HL-60 (cell line): ENCODE measurements around the gene DAAM1.

Experiments
- DNase-seq, 2 experiments: peaks; one replicate each; pipeline ENCODE4 v3.0.0-alpha.2; 2010 to 2020; ENCODE audit warnings: low read depth in 1 of 2, low spot score in 1 of 2
- H3K27ac ChIP-seq: fragments of 250-450 bp; sonication (Bioruptor Pico); replicated peaks from 2 replicates; pipeline ENCODE4 v1.5.1; 2020; ENCODE audit warnings: mild to moderate bottlenecking, moderate library complexity
- H3K27me3 ChIP-seq: fragments of 250-450 bp; sonication (Bioruptor Pico); 2 replicates; pipeline ENCODE4 v1.5.1; 2021; ENCODE audit warnings: mild to moderate bottlenecking, moderate library complexity; ENCODE audit not compliant: insufficient read depth, poor library complexity, severe bottlenecking
- H3K4me3 ChIP-seq: replicated peaks from 2 replicates; pipeline ENCODE4 v1.5.1; 2011; ENCODE audit warnings: mild to moderate bottlenecking, control low read depth, low read length; ENCODE audit not compliant: insufficient read depth
- CTCF ChIP-seq: IDR thresholded peaks from one replicate; pipeline ENCODE4 v1.5.1; 2011; ENCODE audit warnings: low read length, control low read depth, inconsistent platforms; ENCODE audit not compliant: insufficient read depth
- GABPA ChIP-seq: IDR thresholded peaks from 2 replicates; pipeline ENCODE4 v1.6.1; 2012; ENCODE audit warnings: low read depth
- POLR2AphosphoS5 ChIP-seq: IDR thresholded peaks from 2 replicates; pipeline ENCODE4 v1.6.1; 2012; ENCODE audit warnings: low read depth
- SPI1 ChIP-seq: IDR thresholded peaks from 2 replicates; pipeline ENCODE4 v1.6.1; 2012; ENCODE audit warnings: low read depth, mild to moderate bottlenecking, borderline replicate concordance
- TF ChIP-seq, protein P1 (sequence below): IDR thresholded peaks from 2 replicates; pipeline ENCODE4 v1.6.1; 2012; ENCODE audit warnings: low read depth; ENCODE audit not compliant: insufficient replicate concordance

DAAM1 gene

GRCh38 chr14:59354666-59355065 is 166.2 kb downstream of the DAAM1 start:
- no peak for DNase-seq
- no peak for TF ChIP-seq CTCF
- TF ChIP-seq GABPA: no peak
- no peak for TF ChIP-seq SPI1
- no peak for TF ChIP-seq POLR2AphosphoS5
- Histone ChIP-seq H3K27ac (no peak overlapping the region), H3K27me3 (no peaks in the 10 kb centered on the region), H3K4me3 (no peak overlapping the region)

DNA sequence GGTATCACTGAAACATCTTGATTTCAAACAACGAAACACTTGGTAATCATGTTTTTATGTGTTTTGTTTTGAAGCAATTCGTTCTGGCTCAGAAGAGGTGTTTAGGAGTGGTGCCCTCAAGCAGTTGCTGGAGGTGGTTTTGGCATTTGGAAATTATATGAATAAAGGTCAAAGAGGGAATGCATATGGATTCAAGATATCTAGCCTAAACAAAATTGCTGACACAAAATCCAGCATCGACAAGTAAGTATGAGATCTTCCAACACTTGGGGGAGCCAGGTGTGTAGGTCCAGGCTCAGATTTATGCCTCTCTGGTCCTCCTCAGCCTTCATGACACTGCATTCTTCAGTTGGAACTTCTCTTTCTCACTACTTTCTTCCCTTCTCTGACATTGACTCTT is 166.6 kb downstream of the DAAM1 start:
- no peak overlapping the region for H3K4me3 ChIP-seq
- H3K27me3 ChIP-seq: no peaks in the 10 kb centered on the region
- H3K27ac ChIP-seq: no peak overlapping the region
- DNase-seq: no peak
- TF ChIP-seq CTCF: no peak
- TF ChIP-seq GABPA: no peak
- no peak for TF ChIP-seq SPI1
- TF ChIP-seq, protein P1, sequence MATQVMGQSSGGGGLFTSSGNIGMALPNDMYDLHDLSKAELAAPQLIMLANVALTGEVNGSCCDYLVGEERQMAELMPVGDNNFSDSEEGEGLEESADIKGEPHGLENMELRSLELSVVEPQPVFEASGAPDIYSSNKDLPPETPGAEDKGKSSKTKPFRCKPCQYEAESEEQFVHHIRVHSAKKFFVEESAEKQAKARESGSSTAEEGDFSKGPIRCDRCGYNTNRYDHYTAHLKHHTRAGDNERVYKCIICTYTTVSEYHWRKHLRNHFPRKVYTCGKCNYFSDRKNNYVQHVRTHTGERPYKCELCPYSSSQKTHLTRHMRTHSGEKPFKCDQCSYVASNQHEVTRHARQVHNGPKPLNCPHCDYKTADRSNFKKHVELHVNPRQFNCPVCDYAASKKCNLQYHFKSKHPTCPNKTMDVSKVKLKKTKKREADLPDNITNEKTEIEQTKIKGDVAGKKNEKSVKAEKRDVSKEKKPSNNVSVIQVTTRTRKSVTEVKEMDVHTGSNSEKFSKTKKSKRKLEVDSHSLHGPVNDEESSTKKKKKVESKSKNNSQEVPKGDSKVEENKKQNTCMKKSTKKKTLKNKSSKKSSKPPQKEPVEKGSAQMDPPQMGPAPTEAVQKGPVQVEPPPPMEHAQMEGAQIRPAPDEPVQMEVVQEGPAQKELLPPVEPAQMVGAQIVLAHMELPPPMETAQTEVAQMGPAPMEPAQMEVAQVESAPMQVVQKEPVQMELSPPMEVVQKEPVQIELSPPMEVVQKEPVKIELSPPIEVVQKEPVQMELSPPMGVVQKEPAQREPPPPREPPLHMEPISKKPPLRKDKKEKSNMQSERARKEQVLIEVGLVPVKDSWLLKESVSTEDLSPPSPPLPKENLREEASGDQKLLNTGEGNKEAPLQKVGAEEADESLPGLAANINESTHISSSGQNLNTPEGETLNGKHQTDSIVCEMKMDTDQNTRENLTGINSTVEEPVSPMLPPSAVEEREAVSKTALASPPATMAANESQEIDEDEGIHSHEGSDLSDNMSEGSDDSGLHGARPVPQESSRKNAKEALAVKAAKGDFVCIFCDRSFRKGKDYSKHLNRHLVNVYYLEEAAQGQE: no peak
- no peak for TF ChIP-seq POLR2AphosphoS5

DNA sequence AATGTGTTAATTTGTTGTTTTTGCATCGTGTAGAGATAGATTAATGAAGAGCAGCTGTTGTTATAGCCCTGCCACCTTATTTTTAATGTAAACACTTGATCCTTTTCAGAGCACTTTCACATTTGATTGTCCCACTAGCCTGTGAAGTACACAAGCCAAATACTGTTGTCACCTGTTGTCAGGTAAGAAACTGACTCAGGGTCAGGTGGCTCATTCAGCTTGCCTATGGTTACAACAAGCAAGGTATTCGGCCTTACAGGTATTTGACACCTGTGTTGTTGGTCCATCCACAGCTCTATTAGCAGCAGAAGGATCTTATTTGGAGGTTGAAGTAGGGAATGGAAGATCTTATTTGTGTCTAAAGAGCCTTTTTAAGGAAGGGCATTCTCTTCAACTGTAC is 167.8 kb downstream of the DAAM1 start:
- TF ChIP-seq, protein P1: no peak
- Histone ChIP-seq H3K4me3 (no peak overlapping the region), H3K27ac (no peak overlapping the region), H3K27me3 (no peaks in the 10 kb centered on the region)
- no peak for DNase-seq

- no peak for TF ChIP-seq POLR2AphosphoS5
- no peak for TF ChIP-seq GABPA
- no peak for TF ChIP-seq CTCF
- no peak for TF ChIP-seq SPI1
- TF ChIP-seq, protein P1: no peak
- no peak overlapping the region for H3K27ac ChIP-seq
These were observed 168.3 kb downstream of the DAAM1 start for GRCh38 chr14:59356767-59357166.

More at GRCh38 chr14:59356767-59357166, 168.3 kb downstream of the DAAM1 start:
- H3K4me3 ChIP-seq: no peak overlapping the region
- no peak for DNase-seq
- no peaks in the 10 kb centered on the region for H3K27me3 ChIP-seq
